Esophagus muscularis mucosa (tissue), 4 donors: ENCODE results near the gene LINC01488. TPM values are rescaled to one million over a fixed set of nuclear protein-coding genes. Genes with fewer than 3 reads are reported as not detected.

Source experiments
- DNase-seq: peaks from one replicate; pipeline ENCODE4 v3.0.0-alpha.2; 2017; ENCODE audit errors: extremely low spot score
- H3K27ac ChIP-seq, 4 donors: fragments of 200-600 bp; sonication (generic); replicated peaks in 1 of 4; 1 replicate in 3 of 4; 2 replicates in 1 of 4; pipeline ENCODE4 v1.5.1; 2016 to 2019; ENCODE audit warnings: mild to moderate bottlenecking in 1 of 4
- H3K27me3 ChIP-seq, 4 donors: fragments of 200-600 bp; sonication (generic); one replicate each; pipeline versions ENCODE4 v1.5.1 to v1.6.0; 2016 to 2019
- H3K36me3 ChIP-seq, 4 donors: fragments of 200-600 bp; sonication (generic); one replicate each; pipeline ENCODE4 v1.5.1; 2016 to 2019
- H3K4me1 ChIP-seq, 4 donors: fragments of 200-600 bp; sonication (generic); one replicate each; pipeline ENCODE4 v1.5.1; 2016 to 2019
- H3K4me3 ChIP-seq, 4 donors: fragments of 200-600 bp; sonication (generic); 1 replicate in 2 of 4; 2 replicates in 2 of 4; pipeline ENCODE4 v1.5.1; 2016 to 2019; ENCODE audit warnings: mild to moderate bottlenecking in 4 of 4, moderate library complexity in 1 of 4
- H3K9me3 ChIP-seq, 4 donors: fragments of 200-600 bp; sonication (generic); 1 replicate in 3 of 4; 2 replicates in 1 of 4; pipeline ENCODE4 v1.5.1; 2016 to 2019
- CTCF ChIP-seq, 3 experiments: fragments of 200-600 bp in 2 of 3; fragments of 450-650 bp in 1 of 3; sonication (generic) in 2 of 3; IDR thresholded peaks; one replicate each; pipeline ENCODE4 v1.5.1; 2017 to 2019; ENCODE audit warnings: antibody characterized with exemption in 3 of 3, mild to moderate bottlenecking in 2 of 3, moderate library complexity in 1 of 3
- EP300 ChIP-seq: sonication (generic); formaldehyde crosslinking; IDR thresholded peaks from one replicate; pipeline ENCODE4 v1.6.1; 2017; ENCODE audit warnings: antibody characterized with exemption
- POLR2A ChIP-seq: fragments of 450-650 bp; IDR thresholded peaks from one replicate; pipeline ENCODE4 v1.6.1; 2017; ENCODE audit warnings: antibody characterized with exemption, moderate library complexity, mild to moderate bottlenecking, low read depth
- POLR2AphosphoS5 ChIP-seq, 2 donors: sonication (generic); formaldehyde crosslinking; IDR thresholded peaks; one replicate each; pipeline ENCODE4 v1.6.1; 2017; ENCODE audit warnings: antibody characterized with exemption in 2 of 2
- WGBS: methylation state at CpG from one replicate; pipeline ENCODE4 v1.1.5; 2018; 5-methylcytosine and 5-hydroxymethylcytosine counted together
- intact Hi-C: fragments of 100-400 bp; cut with DNase I; formaldehyde crosslinking; loops from one replicate; pipeline ENCODE4 v1.15.1; 2023
- total RNA-seq, 4 donors: library from RNA; depleted of rRNA; stranded (reverse); fragments of >200 nt; gene quantifications; one replicate each; pipeline versions ENCODE4 v1.1.0 to v1.2.1, GENCODE V29; 2016

The LINC01488 gene
- total RNA-seq, 4 donors from 2014 or later, result not detected

- Histone ChIP-seq H3K4me1 (peaks cover 21 to 49% (median 38%) of the 10 kb centered on the region in 4 donors), H3K27ac (peak overlapping the region; percentile 81 to 86 (median 84)), H3K9me3 (no peaks in the 10 kb centered on the region), H3K27me3 (no peaks in the 10 kb centered on the region), H3K4me3 (no peak overlapping the region), H3K36me3 (no peaks in the 10 kb centered on the region)
- 67% methylated on average over 1 of the region's 19 CpGs for WGBS
- DNase-seq, result no peak
- TF ChIP-seq POLR2AphosphoS5 (IDR thresholded peaks at IDR 0.05) (peak; percentile 63 to 68), POLR2A (no peak)
- intact Hi-C loops, result loop anchor here (2.0 to 5.0 kb wide), 2 partner anchors 55 to 140 kb away; no protein-coding TSS in a partner anchor
These were observed 15.8 kb downstream of the LINC01488 start for GRCh38 chr11:69497221-69497787.

- no peak for TF ChIP-seq POLR2AphosphoS5 (IDR thresholded peaks at IDR 0.05)
- no peak for TF ChIP-seq POLR2A
- TF ChIP-seq CTCF (IDR thresholded peaks at IDR 0.05), result no peak
- no peak for TF ChIP-seq EP300
- Histone ChIP-seq H3K36me3 (no peaks in the 10 kb centered on the region), H3K4me1 (peaks cover 21 to 49% (median 38%) of the 10 kb centered on the region in 4 donors), H3K9me3 (no peaks in the 10 kb centered on the region), H3K4me3 (no peak overlapping the region), H3K27ac (no peak overlapping the region), H3K27me3 (no peaks in the 10 kb centered on the region)
- 91% methylated on average over 7 of the region's 7 CpGs for WGBS
- intact Hi-C loops, result loop anchor here (5.0 kb wide), 1 partner anchor 139 kb away; no protein-coding TSS in a partner anchor
- DNase-seq, result no peak
These were observed 17.2 kb downstream of the LINC01488 start for GRCh38 chr11:69498614-69499175.

- Histone ChIP-seq H3K27ac (no peak overlapping the region), H3K36me3 (no peaks in the 10 kb centered on the region), H3K4me1 (peaks cover 21 to 46% (median 38%) of the 10 kb centered on the region in 4 donors), H3K4me3 (no peak overlapping the region), H3K27me3 (no peaks in the 10 kb centered on the region), H3K9me3 (no peaks in the 10 kb centered on the region)
- TF ChIP-seq EP300 (no peak), CTCF (IDR thresholded peaks at IDR 0.05) (no peak)
- WGBS, result 76% methylated on average over 11 of the region's 13 CpGs
- no peak for DNase-seq
- intact Hi-C loops, result loop anchor here (5.0 kb wide), 1 partner anchor 138 kb away; no protein-coding TSS in a partner anchor
These were observed 17.9 kb downstream of the LINC01488 start for GRCh38 chr11:69499186-69499917.

- 96% methylated on average over 5 of the region's 10 CpGs for WGBS
- peaks cover 21 to 43% (median 35%) of the 10 kb centered on the region in 4 donors for H3K4me1 ChIP-seq
- H3K9me3 ChIP-seq, result no peaks in the 10 kb centered on the region
- TF ChIP-seq EP300, result no peak
- no peak for TF ChIP-seq POLR2AphosphoS5 (IDR thresholded peaks at IDR 0.05)
- TF ChIP-seq CTCF (IDR thresholded peaks at IDR 0.05), result no peak
- no peak for TF ChIP-seq POLR2A
- H3K27ac ChIP-seq, result peak overlapping the region in 1 of 4 donors; percentile 7
- H3K36me3 ChIP-seq, result no peaks in the 10 kb centered on the region
- DNase-seq, result no peak
- intact Hi-C loops, result loop anchor here (5.0 kb wide), 1 partner anchor 137 kb away; no protein-coding TSS in a partner anchor
- H3K27me3 ChIP-seq, result no peaks in the 10 kb centered on the region
- no peak overlapping the region for H3K4me3 ChIP-seq
These were observed 18.4 kb downstream of the LINC01488 start for GRCh38 chr11:69499918-69500284.

- TF ChIP-seq EP300, result no peak
- TF ChIP-seq POLR2A, result no peak
- TF ChIP-seq POLR2AphosphoS5 (IDR thresholded peaks at IDR 0.05), result no peak
- TF ChIP-seq CTCF (IDR thresholded peaks at IDR 0.05), result no peak
- H3K4me1 ChIP-seq, result peaks cover 21 to 37% (median 29%) of the 10 kb centered on the region in 4 donors
- no peaks in the 10 kb centered on the region for H3K36me3 ChIP-seq
- no peak for DNase-seq
- WGBS, result 83% methylated on average over 9 of the region's 13 CpGs
- no peaks in the 10 kb centered on the region for H3K9me3 ChIP-seq
- no peak overlapping the region for H3K27ac ChIP-seq
- no peaks in the 10 kb centered on the region for H3K27me3 ChIP-seq
- no peak overlapping the region for H3K4me3 ChIP-seq
- intact Hi-C loops, result no loop called here
These were observed 19.0 kb downstream of the LINC01488 start for GRCh38 chr11:69500285-69501120.
